Heart left ventricle (tissue), 13 donors: ENCODE results near the gene ABCC11.

Experiments used
- POLR2A ChIP-seq, 2 donors: fragments of 450-650 bp; IDR thresholded peaks; one replicate each; pipeline ENCODE4 v1.6.1; 2017; ENCODE audit warnings: antibody characterized with exemption in 2 of 2, mild to moderate bottlenecking in 2 of 2, moderate library complexity in 2 of 2
- TF ChIP-seq, protein P1 (sequence below), 12 donors: fragments of 200-600 bp; sonication (generic) in 4 of 12; IDR thresholded peaks; one replicate each; pipeline versions ENCODE4 v1.5.0 to v1.8.0; 2018 to 2022; ENCODE audit warnings: antibody characterized with exemption in 12 of 12, mild to moderate bottlenecking in 5 of 12
- donor health status: ischemic (EF 13 %, LVEDD 7.1; RV severe dilation, severe dysfunction).
- donor health status: DM: no; HTN: yes; CAD: no.
- donor health status: DM: no; HTN: no; CAD: no.
- donor health status: ischemic (EF 25% LVEDD 6.9; RV normal size, moderate dysfunction).
- donor health status: ischemic (EF 25% LVEDD 5.7; RV mildly dilated, moderate dysfunction).
- donor health status: ischemic (EF 35%, LVEDD 5.7; RV mildly dilated, moderate dysfunction).
- donor health status: nonischemic (EF 11% LVEDD 7.7; RV severe dilation, severe dysfunction).
- donor health status: DM: yes; HTN: yes; CAD: no.
- donor health status: PGD.
- donor health status: ischemic (EF 29% LVEDD 5.4; RV normal size, mild dysfunction).
- donor health status: nonischemic (EF 23%, LVEDD 6.1; RV moderate dilation, normal function).

DNA sequence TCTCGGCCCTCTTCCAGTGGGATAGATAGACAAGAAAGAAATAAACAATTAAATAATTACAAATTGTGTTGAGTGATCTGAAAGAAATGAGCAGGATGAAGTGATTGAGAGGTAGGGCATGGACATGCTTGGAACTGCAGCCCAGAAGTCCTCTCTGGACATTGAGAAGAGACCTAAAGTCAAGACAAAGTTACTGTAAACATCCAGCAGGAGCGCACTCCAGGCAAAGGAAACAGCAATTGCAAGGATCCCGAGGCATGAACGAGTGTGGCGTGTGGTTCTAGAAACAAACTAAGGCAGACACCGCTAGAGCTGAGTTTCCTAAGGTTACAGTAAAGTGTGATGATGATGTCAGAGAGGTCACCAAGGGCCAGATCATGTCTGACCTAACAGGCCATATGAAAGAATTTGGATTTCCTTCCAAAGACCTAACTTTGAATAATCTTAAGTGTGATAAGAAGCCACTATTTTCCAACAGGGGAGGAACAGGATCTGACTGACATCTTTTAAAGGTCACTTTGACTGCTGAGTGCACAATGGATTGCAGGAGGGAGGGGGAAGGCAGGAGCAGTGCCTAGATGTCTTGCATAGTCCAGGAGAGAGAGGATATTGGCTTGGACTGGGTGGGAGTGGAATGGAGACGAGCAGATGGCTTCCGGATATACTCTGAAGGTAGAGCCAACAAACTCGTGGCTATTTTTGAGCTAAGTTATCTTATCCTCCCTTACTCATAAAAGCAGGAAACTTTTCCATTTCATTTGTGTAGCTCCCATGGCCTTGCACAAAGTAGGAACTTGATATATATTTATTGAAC is 110.6 kb downstream of the ABCC11 start:
- TF ChIP-seq, protein P1, sequence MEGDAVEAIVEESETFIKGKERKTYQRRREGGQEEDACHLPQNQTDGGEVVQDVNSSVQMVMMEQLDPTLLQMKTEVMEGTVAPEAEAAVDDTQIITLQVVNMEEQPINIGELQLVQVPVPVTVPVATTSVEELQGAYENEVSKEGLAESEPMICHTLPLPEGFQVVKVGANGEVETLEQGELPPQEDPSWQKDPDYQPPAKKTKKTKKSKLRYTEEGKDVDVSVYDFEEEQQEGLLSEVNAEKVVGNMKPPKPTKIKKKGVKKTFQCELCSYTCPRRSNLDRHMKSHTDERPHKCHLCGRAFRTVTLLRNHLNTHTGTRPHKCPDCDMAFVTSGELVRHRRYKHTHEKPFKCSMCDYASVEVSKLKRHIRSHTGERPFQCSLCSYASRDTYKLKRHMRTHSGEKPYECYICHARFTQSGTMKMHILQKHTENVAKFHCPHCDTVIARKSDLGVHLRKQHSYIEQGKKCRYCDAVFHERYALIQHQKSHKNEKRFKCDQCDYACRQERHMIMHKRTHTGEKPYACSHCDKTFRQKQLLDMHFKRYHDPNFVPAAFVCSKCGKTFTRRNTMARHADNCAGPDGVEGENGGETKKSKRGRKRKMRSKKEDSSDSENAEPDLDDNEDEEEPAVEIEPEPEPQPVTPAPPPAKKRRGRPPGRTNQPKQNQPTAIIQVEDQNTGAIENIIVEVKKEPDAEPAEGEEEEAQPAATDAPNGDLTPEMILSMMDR (IDR thresholded peaks at IDR 0.05): peak in 3 of 12 donors; percentile 9 to 16 (median 14)
- no peak for TF ChIP-seq POLR2A (IDR thresholded peaks at IDR 0.05)
